Body of pancreas (tissue), 4 donors: ENCODE measurements around the gene CDCA3. TPM values are rescaled to one million over a fixed set of nuclear protein-coding genes. Genes with fewer than 3 reads are reported as not detected.

Source experiments
- ATAC-seq: fragments of 150-250 bp; one replicate; pipeline ENCODE4 v1.9.1; 2016
- DNase-seq, 4 donors: peaks; one replicate each; pipeline ENCODE4 v3.0.0-alpha.2; 2019
- H3K27ac ChIP-seq, 4 donors: fragments of 200-600 bp; sonication (generic); 1 replicate in 3 of 4; 2 replicates in 1 of 4; pipeline versions ENCODE4 v1.5.1 to v1.6.1; 2016 to 2019; ENCODE audit warnings: mild to moderate bottlenecking in 1 of 4, mixed read lengths in 1 of 4, moderate library complexity in 1 of 4
- H3K27me3 ChIP-seq, 2 donors: fragments of 200-600 bp; sonication (generic); one replicate each; pipeline ENCODE4 v1.6.0; 2016; ENCODE audit warnings: mild to moderate bottlenecking in 1 of 2
- H3K36me3 ChIP-seq, 2 donors: fragments of 200-600 bp; sonication (generic); replicated peaks in 1 of 2; 2 replicates each; pipeline ENCODE4 v1.5.1; 2016; ENCODE audit warnings: low read depth in 2 of 2; ENCODE audit not compliant: insufficient read depth in 1 of 2
- H3K4me1 ChIP-seq: fragments of 200-600 bp; sonication (generic); one replicate; pipeline ENCODE4 v1.6.0; 2016
- H3K4me3 ChIP-seq, 2 donors: fragments of 200-600 bp; sonication (generic); 1 replicate in 1 of 2; 2 replicates in 1 of 2; pipeline ENCODE4 v1.5.1; 2016 to 2019
- H3K9me3 ChIP-seq, 3 donors: fragments of 200-600 bp; sonication (generic); 1 replicate in 2 of 3; 2 replicates in 1 of 3; pipeline ENCODE4 v1.5.1; 2016
- POLR2A ChIP-seq, 3 donors: fragments of 450-650 bp; IDR thresholded peaks; one replicate each; pipeline ENCODE4 v1.6.1; 2016; ENCODE audit warnings: antibody characterized with exemption in 3 of 3, mild to moderate bottlenecking in 2 of 3
- WGBS, 2 donors: methylation state at CpG; one replicate each; pipeline ENCODE4 v1.1.5; 2017; 5-methylcytosine and 5-hydroxymethylcytosine counted together
- intact Hi-C: fragments of 100-400 bp; cut with DNase I; formaldehyde crosslinking; loops from one replicate; pipeline ENCODE4 v1.15.1; 2023
- total RNA-seq, 2 donors: library from RNA; depleted of rRNA; stranded (reverse); fragments of >200 nt; gene quantifications; one replicate each; pipeline ENCODE4 v1.1.0, GENCODE V29; 2016
- TF ChIP-seq, protein P1 (sequence below), 7 experiments: fragments of 450-650 bp in 4 of 7; fragments of 200-600 bp in 3 of 7; sonication (generic) in 3 of 7; IDR thresholded peaks; one replicate each; pipeline ENCODE4 v1.5.1; 2016 to 2019; ENCODE audit warnings: antibody characterized with exemption in 7 of 7

Gene CDCA3
- total RNA-seq, 2 donors from 2014 or later = 0.52 to 2.3 TPM

DNA sequence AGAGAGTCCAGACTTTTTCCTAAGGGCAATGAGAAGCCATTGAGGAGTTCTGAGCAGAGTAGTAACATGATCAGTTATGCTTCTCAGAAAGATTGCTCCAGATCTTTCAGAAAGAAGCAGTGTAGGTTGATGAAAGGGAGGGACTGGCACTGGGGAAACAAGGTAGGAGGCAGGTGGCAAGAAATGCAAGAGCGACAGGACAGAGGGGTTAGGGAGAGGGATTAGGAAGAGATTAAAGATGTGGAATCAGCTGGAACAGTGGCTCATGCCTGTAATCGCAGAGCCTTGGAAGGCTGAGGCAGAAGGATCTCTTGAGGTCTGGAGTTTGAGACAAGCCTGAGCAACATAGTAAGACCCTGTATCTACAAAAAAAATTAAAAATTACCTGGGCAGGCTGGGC lies 3.4 kb downstream of the CDCA3 start:
- peaks cover 12% of the 10 kb centered on the region for H3K4me1 ChIP-seq
- intact Hi-C loops = no loop called here
- H3K9me3 ChIP-seq = no peaks in the 10 kb centered on the region
- no peaks in the 10 kb centered on the region for H3K27me3 ChIP-seq
- no peaks in the 10 kb centered on the region for H3K36me3 ChIP-seq
- WGBS, 2 donors = 87 to 92% methylated on average over 2 of the region's 2 CpGs
- no peak overlapping the region for H3K27ac ChIP-seq
- no peak for ATAC-seq
- H3K4me3 ChIP-seq = no peak overlapping the region
- TF ChIP-seq, protein P1, sequence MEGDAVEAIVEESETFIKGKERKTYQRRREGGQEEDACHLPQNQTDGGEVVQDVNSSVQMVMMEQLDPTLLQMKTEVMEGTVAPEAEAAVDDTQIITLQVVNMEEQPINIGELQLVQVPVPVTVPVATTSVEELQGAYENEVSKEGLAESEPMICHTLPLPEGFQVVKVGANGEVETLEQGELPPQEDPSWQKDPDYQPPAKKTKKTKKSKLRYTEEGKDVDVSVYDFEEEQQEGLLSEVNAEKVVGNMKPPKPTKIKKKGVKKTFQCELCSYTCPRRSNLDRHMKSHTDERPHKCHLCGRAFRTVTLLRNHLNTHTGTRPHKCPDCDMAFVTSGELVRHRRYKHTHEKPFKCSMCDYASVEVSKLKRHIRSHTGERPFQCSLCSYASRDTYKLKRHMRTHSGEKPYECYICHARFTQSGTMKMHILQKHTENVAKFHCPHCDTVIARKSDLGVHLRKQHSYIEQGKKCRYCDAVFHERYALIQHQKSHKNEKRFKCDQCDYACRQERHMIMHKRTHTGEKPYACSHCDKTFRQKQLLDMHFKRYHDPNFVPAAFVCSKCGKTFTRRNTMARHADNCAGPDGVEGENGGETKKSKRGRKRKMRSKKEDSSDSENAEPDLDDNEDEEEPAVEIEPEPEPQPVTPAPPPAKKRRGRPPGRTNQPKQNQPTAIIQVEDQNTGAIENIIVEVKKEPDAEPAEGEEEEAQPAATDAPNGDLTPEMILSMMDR (IDR thresholded peaks at IDR 0.05) = no peak
- TF ChIP-seq POLR2A (IDR thresholded peaks at IDR 0.05) = no peak
- no peak for DNase-seq

DNA sequence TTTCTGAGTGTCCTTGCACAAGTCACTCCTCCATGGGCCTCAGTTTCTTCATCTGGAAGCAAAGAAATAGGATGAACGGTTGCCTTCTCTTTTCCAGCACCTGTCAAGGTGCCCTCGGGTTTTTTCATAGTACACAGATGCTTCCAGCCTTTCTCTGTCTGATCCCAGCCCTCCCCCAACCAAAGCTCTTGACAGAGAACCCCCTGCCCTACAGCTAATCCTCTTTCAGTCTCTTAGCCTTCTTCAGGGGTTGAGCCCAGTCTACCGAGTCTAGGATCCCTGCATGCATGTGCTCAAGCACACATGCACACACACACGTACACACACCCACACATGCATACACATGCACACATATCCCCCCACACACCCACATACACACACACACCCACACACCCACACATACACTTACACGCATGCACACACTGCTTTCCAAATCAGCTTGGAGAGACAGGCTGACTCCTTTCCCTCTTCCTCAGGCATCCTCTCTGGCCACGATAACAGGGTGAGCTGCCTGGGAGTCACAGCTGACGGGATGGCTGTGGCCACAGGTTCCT lies 4.7 kb downstream of the CDCA3 start:
- Histone ChIP-seq H3K4me3 (no peak overlapping the region), H3K36me3 (no peaks in the 10 kb centered on the region), H3K4me1 (peaks cover 8% of the 10 kb centered on the region), H3K27ac (no peak overlapping the region), H3K27me3 (no peaks in the 10 kb centered on the region), H3K9me3 (no peaks in the 10 kb centered on the region)
- no peak for TF ChIP-seq POLR2A (IDR thresholded peaks at IDR 0.05)
- TF ChIP-seq, protein P1 (IDR thresholded peaks at IDR 0.05) = no peak
- intact Hi-C loops = no loop called here
- DNase-seq (no peak), ATAC-seq (no peak)
- 76 to 88% methylated on average over 7 of the region's 7 CpGs for WGBS, 2 donors

DNA sequence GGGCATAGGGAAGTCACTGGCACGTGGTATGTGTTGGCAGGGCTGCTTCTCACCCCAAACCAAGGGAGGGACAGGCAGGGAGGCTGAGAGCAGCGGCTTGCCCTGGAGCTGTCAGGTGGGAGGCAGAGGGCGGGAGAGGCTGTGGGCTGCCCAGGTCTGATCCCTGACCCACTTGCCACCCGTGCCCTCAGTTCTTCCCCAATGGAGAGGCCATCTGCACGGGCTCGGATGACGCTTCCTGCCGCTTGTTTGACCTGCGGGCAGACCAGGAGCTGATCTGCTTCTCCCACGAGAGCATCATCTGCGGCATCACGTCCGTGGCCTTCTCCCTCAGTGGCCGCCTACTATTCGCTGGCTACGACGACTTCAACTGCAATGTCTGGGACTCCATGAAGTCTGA lies 5.7 kb downstream of the CDCA3 start:
- 81 to 93% methylated on average over 12 to 17 of the region's 17 CpGs for WGBS, 2 donors
- H3K9me3 ChIP-seq = no peaks in the 10 kb centered on the region
- no peak overlapping the region for H3K27ac ChIP-seq
- H3K4me1 ChIP-seq = no peaks in the 10 kb centered on the region
- no peaks in the 10 kb centered on the region for H3K27me3 ChIP-seq
- ATAC-seq (no peak), DNase-seq (no peak)
- intact Hi-C loops = no loop called here
- H3K4me3 ChIP-seq = no peak overlapping the region
- TF ChIP-seq POLR2A (IDR thresholded peaks at IDR 0.05) = no peak
- TF ChIP-seq, protein P1 (IDR thresholded peaks at IDR 0.05) = no peak
- H3K36me3 ChIP-seq = no peaks in the 10 kb centered on the region

GRCh38 chr12:6843118-6843902 lies 7.8 kb downstream of the CDCA3 start:
- TF ChIP-seq POLR2A (IDR thresholded peaks at IDR 0.05) = no peak
- TF ChIP-seq, protein P1 (IDR thresholded peaks at IDR 0.05) = no peak
- Histone ChIP-seq H3K27ac (no peak overlapping the region), H3K4me1 (no peaks in the 10 kb centered on the region), H3K27me3 (no peaks in the 10 kb centered on the region), H3K36me3 (no peaks in the 10 kb centered on the region), H3K9me3 (no peaks in the 10 kb centered on the region), H3K4me3 (no peak overlapping the region)
- ATAC-seq (no peak), DNase-seq (no peak)
- intact Hi-C loops = no loop called here
- WGBS, 2 donors = 76 to 80% methylated on average over 9 to 16 of the region's 16 CpGs

GRCh38 chr12:6842075-6842474 lies 9.0 kb downstream of the CDCA3 start:
- Histone ChIP-seq H3K27me3 (no peaks in the 10 kb centered on the region), H3K4me3 (no peak overlapping the region), H3K4me1 (no peaks in the 10 kb centered on the region), H3K9me3 (no peaks in the 10 kb centered on the region), H3K27ac (no peak overlapping the region), H3K36me3 (no peaks in the 10 kb centered on the region)
- intact Hi-C loops = no loop called here
- WGBS, 2 donors = 54 to 65% methylated on average over 4 of the region's 4 CpGs
- DNase-seq (no peak), ATAC-seq (no peak)
- TF ChIP-seq, protein P1 (IDR thresholded peaks at IDR 0.05) = no peak
- TF ChIP-seq POLR2A (IDR thresholded peaks at IDR 0.05) = no peak
